HepG2 (cell line): ENCODE data around the gene CKAP5. TPM values are rescaled to one million over a fixed set of nuclear protein-coding genes. Genes with fewer than 3 reads are reported as not detected.

Experiments used
- ADNP ChIP-seq: sonication (generic); formaldehyde crosslinking; IDR thresholded peaks from 2 replicates; pipeline ENCODE4 v1.4.0; 2020; ENCODE audit warnings: missing genetic modification reagents
- BRF2 ChIP-seq: sonication (generic); formaldehyde crosslinking; IDR thresholded peaks from 2 replicates; pipeline ENCODE4 v1.8.1; 2022; ENCODE audit warnings: mild to moderate bottlenecking, missing genetic modification reagents
- CCDC6 ChIP-seq: sonication (generic); formaldehyde crosslinking; IDR thresholded peaks from 2 replicates; pipeline ENCODE4 v1.8.1; 2022; ENCODE audit warnings: mild to moderate bottlenecking, missing genetic modification reagents, moderate library complexity
- JUN ChIP-seq: sonication (generic); formaldehyde crosslinking; IDR thresholded peaks from 2 replicates; pipeline ENCODE4 v1.4.0; 2020; ENCODE audit warnings: mild to moderate bottlenecking, missing genetic modification reagents
- KDM5B ChIP-seq: sonication (generic); formaldehyde crosslinking; IDR thresholded peaks from 2 replicates; pipeline ENCODE4 v1.4.0; 2020; ENCODE audit warnings: missing genetic modification reagents, mild to moderate bottlenecking, borderline replicate concordance
- MXD1 ChIP-seq: sonication (generic); formaldehyde crosslinking; IDR thresholded peaks from 2 replicates; pipeline ENCODE4 v1.4.0; 2020; ENCODE audit warnings: mild to moderate bottlenecking, missing genetic modification reagents
- SATB2 ChIP-seq: sonication (generic); formaldehyde crosslinking; IDR thresholded peaks from 2 replicates; pipeline ENCODE4 v1.5.0; 2020; ENCODE audit warnings: missing genetic modification reagents
- SMC3 ChIP-seq: IDR thresholded peaks from 2 replicates; pipeline ENCODE4 v1.6.1; 2011; ENCODE audit warnings: low read length, improper control_type of control experiment
- SNAPC2 ChIP-seq: sonication (generic); formaldehyde crosslinking; IDR thresholded peaks from 2 replicates; pipeline ENCODE4 v1.8.1; 2022; ENCODE audit warnings: mild to moderate bottlenecking, missing genetic modification reagents
- TBX3 ChIP-seq: fragments of 450-650 bp; IDR thresholded peaks from 2 replicates; pipeline ENCODE4 v1.6.1; 2017; ENCODE audit warnings: antibody characterized with exemption, mild to moderate bottlenecking, inconsistent platforms, borderline replicate concordance
- YEATS2 ChIP-seq: sonication (generic); formaldehyde crosslinking; IDR thresholded peaks from 2 replicates; pipeline ENCODE4 v1.4.0; 2020; ENCODE audit warnings: missing genetic modification reagents, borderline replicate concordance
- ZBTB40 ChIP-seq, 2 experiments: fragments of 450-650 bp in 1 of 2; sonication (generic) in 1 of 2; formaldehyde crosslinking in 1 of 2; IDR thresholded peaks; 2 replicates each; pipeline versions ENCODE4 v1.6.1 to v1.8.0; 2016 to 2022; ENCODE audit warnings: antibody characterized with exemption in 1 of 2, mild to moderate bottlenecking in 1 of 2, missing genetic modification reagents in 1 of 2
- ZKSCAN5 ChIP-seq: sonication (generic); formaldehyde crosslinking; IDR thresholded peaks from 2 replicates; pipeline ENCODE4 v1.5.1; 2020; ENCODE audit warnings: mild to moderate bottlenecking, missing genetic modification reagents
- ZNF670 ChIP-seq: sonication (generic); formaldehyde crosslinking; IDR thresholded peaks from 2 replicates; pipeline ENCODE4 v1.8.0; 2022; ENCODE audit warnings: mild to moderate bottlenecking, missing genetic modification reagents, borderline replicate concordance
- ZNF770 ChIP-seq: sonication (generic); formaldehyde crosslinking; IDR thresholded peaks from 2 replicates; pipeline ENCODE4 v1.5.0; 2020; ENCODE audit warnings: mild to moderate bottlenecking, missing genetic modification reagents
- polyA plus RNA-seq, 8 experiments: library from polyadenylated mRNA; depleted of rRNA in 3 of 8; stranded (reverse) in 7 of 8; unstranded in 1 of 8; fragments of >200 nt; fragmentation: Illumina TruSeq in 4 of 8; extraction: Trizol in 4 of 8; gene quantifications; 2 replicates each; pipeline versions ENCODE4 v1.2.1 to v1.2.3, GENCODE V29; 2011 to 2016; ENCODE audit warnings: low read depth in 4 of 8, missing spikeins in 1 of 8, mixed read lengths in 1 of 8; ENCODE audit not compliant: insufficient read depth in 1 of 8
- total RNA-seq, 5 experiments: library from RNA; depleted of rRNA; stranded (reverse); fragments of >200 nt; fragmentation: Illumina TruSeq; extraction: Trizol; gene quantifications; 2 replicates each; pipeline ENCODE4 v1.2.3, GENCODE V29; 2016; ENCODE audit warnings: low read depth in 1 of 5

The CKAP5 gene
- total and polyA plus RNA-seq, 2 of the 13 experiments (the other 11 are each of a cell fraction or from before 2014, with no cell fraction given) = 79.2 to 103 TPM

GRCh38 chr11:46700241-46701077 is 145.6 kb downstream of the CKAP5 start, which contains the start of the genes ARHGAP1 and ZNF408 (continued):
- TF ChIP-seq ZBTB40 (IDR thresholded peaks at IDR 0.05) (peak; percentile 97), ZBTB40 (CRISPR knock-in tag; IDR thresholded peaks at IDR 0.05) (peak; percentile 42; the same call in 1 of the 2 replicates), CCDC6 (CRISPR knock-in tag) (no peak; the same call in 1 of the 2 replicates), ADNP (CRISPR knock-in tag) (no peak), BRF2 (CRISPR knock-in tag) (peak; percentile 85), ZNF770 (CRISPR knock-in tag) (peak; percentile 39), SMC3 (peak; percentile 21; the same call in 1 of the 2 replicates), ZNF670 (CRISPR knock-in tag) (peak; percentile 51; the same call in 1 of the 2 replicates), SNAPC2 (CRISPR knock-in tag) (peak; percentile 53; the same call in 1 of the 2 replicates), KDM5B (CRISPR knock-in tag) (peak; percentile 73; the same call in 1 of the 2 replicates), SATB2 (CRISPR knock-in tag) (no peak), ZKSCAN5 (CRISPR knock-in tag) (no peak), TBX3 (peak; percentile 63; the same call in 1 of the 2 replicates), JUN (CRISPR knock-in tag) (peak; percentile 43; the same call in 1 of the 2 replicates), MXD1 (CRISPR knock-in tag) (0 out of 2 replicates have a peak, but pooled peaks have one; percentile 36), YEATS2 (CRISPR knock-in tag) (peak; percentile 94)
